Pulmonary artery endothelial cell (primary cell): ENCODE results near the gene SLC46A2. TPM values are rescaled to one million over a fixed set of nuclear protein-coding genes. Genes with fewer than 3 reads are reported as not detected.

Experiments used
- DNase-seq: peaks from one replicate; pipeline ENCODE4 v3.0.0-alpha.2; 2011; ENCODE audit warnings: low read depth, low spot score
- total RNA-seq: library from RNA; depleted of rRNA; stranded (reverse); fragments of >200 nt; gene quantifications from 2 replicates; pipeline ENCODE4 v1.2.3, GENCODE V29; 2014

SLC46A2 gene
- total RNA-seq, 1 donor from 2014 or later = not detected

DNA sequence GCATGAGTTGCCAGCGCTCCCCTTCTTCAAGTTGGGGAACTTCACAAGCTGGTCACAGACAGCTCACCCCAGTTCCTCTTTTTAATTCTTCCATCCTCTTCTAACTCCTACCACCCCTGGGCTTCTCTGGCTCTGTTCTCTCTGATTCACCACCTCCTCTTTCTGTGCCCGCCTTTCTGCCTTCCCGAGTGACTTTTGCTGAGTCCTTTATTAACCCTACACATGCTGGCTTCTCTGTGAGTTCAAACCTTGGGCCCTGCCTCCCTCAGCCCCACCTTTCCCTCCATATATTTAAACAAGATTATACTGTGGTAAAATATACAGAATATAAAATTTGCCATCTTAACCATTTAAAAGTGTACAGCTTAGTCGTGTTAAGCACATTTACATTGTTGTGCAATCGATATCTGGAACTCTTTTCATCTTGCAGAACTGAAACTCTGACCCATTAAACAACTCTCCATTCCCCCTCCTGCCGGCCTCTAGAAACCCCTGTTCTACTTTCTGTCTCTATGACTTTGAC lies 32.0 kb downstream of the SLC46A2 start:
- DNase-seq = no peak

DNA sequence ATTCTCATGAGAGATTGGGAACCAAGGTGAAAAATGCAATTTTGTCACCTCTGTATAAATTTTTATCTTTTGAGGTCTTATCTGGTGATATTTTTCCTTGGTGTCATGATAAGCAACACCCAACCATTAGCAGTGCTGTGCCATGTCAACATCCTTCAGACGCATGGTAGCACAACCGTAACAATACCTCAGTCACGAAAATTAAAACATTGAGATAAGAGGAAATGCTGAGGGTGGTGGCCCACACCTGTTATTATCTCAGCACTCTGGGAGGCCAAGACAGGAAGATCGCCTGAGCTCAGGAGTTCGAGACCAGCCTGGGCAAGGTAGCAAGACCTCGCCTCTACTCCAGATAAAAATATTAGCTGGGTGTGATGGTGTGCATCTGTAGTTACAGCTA lies 32.7 kb downstream of the SLC46A2 start:
- no peak for DNase-seq

DNA sequence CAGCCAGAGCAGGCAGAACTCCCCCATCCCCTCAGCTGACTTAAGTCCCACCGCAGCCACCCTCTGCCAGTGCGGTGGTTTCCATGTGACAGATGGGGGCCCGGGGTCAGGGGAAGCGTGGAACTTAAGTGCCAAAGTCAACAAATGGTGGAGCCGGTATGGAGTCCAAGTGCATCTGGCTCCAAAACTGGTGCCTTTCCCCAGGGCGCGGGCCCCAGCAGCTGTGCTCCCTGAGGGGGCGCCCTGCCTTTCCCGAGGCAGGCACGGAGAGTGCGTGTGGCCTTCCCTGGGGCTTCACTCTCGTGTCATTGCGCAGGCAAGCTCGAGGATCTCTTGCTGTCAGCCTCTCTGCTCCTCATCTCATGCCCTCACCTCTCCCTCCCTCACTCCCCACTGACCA lies 33.8 kb downstream of the SLC46A2 start:
- DNase-seq = no peak

GRCh38 chr9:112856200-112856599 lies 34.5 kb downstream of the SLC46A2 start:
- DNase-seq = no peak

DNA sequence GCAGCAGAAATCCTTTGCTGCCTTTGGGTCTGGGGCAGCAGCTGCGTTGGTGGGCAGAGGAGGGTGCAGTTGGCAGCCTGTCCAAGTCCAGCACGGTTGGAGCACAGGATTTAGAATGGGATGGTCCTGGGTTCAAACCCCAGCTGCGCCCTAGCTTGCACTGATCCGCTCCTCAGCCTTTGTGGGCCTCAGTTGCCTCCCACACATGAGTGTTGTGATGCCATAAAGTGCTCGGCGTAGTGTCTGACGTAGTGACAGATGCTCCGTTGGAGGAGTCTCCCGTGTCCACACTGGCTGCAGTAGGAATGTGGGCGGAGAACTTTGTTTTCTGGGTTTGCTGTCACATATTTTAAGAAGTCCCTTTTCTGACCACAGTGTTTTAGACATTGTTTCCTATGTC lies 36.0 kb downstream of the SLC46A2 start:
- no peak for DNase-seq

DNA sequence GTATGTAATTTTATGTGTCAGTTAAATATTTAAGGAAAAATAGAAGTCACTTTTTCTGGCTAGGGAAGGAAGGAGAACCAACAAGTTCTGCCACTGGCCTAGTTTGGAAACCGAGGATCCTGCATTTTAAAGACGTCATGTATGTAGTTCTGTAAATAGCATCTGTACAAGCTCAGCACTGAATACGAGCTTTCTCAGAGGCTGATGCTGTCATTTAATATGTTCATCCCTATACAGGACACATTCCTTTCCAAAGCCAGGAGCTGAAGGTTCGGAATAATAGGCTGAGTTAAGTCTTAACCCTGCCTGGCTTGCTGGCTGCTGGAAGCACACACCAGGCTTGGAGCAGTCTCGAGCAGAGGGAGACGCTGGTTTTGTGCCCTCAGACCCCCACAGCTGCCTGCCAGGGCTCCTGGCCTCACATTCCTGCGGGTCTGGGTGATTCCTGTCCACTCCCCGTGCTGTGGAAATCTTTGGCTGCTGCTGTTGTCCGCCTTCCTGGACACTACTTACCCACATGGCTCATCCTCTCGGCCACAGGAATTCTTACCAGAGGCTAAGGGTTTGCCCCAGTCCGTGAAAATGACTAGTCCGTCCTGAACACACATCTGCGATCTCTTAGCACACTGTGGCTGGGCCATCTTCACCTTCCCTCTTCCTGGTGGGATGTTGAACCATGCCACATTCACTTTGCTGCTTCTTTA lies 36.6 kb downstream of the SLC46A2 start:
- DNase-seq = no peak

GRCh38 chr9:112852741-112853504 lies 37.8 kb downstream of the SLC46A2 start:
- DNase-seq = no peak

DNA sequence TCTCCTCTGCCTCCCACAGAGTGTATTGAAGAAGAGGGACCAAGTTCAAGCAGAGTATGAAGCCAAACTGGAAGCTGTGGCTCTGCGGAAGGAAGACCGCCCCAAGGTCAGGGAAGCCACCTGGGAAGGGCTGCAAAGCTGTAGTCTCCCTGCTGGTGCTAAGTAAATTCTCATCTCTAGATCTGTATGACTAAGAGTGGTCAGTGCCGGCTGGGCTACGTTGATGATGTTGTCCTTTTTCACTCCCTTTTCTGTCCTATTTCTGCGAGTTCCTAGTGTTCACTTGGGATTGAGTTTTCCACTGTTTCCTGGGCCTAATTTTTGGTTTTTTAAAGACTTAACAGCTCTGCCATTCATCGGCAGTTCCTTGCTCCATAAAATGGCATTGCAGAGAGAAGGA lies 39.8 kb downstream of the SLC46A2 start:
- DNase-seq = no peak

DNA sequence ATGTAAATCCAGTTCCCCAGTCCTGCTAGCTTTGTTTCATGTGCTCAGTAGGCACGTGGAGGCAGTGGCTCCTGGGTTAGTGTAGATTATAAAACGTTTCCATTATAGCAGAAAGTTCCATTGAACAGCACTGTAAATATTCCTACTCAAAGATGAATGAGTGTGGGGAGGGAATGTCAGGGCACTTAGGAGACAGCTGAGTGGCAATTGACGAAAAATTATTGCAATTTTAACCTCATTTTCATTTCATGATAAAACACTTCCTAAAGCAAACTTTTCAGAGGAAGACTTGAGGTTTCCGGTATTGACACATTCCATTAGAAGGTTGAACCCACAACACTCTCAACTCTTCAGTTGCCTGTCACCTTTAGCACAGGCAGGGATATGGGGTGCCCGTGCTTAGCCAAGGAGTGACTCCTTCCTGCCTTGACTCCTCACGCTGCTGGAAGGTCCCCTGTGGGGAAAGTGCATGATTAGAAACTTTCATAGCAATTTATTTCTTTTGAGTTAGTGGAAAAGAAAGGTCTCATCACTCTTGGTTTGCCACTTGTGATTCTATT lies 41.2 kb downstream of the SLC46A2 start:
- DNase-seq = no peak

DNA sequence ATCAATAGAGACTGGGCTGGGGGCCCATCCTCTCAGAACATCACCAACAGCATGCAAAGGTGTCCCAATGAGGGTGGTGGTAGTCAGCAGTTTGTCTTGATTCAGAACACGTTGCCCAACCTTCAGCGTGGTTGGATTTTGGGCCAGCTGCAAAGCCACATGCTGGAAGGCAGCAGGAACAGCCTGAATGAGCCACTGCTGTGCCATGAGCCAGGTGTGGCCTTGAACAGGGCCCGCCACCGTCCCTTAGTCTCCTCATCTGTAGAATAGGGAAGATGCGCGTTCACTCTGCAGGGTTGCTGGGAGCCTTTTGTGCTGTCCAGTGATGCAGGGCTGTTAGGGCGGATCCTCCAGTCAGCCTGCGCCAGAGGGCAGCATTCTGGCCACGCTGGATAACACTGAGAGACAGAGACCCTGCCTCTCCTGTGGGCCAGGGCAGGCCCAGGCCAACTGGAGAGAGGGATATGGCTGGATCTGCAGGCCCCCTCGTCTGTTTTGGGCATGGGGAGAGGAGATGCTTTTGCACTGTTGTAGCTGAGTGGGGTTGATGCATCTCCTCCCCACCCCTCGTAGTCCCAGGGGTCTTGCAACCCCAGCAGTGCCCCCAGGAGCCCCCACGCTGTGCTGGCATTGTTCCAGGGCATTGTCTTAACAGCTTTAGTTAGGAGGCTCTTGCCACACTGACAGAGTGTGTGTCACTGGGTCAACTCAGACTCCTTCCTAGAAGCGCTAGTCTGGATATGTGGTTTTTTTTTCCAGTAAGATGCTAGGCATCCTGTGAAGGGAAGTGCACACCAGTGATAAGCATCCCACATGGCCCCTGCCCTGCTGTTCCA lies 42.1 kb downstream of the SLC46A2 start:
- DNase-seq = no peak

DNA sequence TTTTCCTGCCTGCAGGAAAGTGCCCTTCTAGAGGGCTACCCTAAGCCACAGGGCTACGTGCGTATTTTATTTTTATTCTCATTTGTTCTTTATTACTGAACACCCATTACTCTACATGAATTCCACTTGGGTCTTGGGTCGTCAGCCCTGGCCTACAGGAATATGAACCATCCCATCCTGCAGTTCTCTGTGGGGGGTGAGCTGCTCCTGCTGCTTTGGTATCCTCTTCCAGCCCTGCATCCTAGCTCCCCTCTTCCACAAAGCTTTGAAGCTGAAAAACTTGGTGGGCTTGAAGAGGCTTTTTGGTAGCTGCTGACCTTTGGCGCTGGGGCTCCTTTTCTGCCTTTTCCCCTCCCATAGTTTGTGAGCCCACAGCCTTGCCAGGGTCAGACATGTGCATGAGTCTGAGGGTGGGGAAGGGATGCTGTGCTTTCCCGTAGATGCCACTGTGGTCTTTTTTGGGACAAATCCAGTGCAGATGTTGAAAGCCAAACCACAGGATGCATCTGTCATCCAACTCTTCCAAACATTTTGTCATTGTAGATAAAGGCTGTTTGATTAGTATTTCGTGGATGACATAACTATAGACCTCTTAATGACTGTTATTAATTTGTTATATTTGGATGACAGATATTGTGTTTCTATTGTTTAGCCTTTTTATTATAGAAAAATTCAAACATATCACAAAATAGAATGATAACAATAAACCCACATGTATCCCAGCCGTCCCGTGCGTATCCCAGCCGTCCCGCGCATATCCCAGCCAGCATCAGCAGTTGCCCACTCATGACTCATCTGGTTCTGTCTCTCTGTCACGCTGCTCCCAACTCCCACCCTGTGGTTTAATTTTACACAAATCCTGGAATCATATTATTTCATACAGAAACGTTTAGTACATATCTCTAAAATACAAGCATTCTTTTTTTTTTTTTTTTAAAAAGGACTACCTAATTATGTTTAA lies 43.9 kb downstream of the SLC46A2 start:
- DNase-seq = no peak

DNA sequence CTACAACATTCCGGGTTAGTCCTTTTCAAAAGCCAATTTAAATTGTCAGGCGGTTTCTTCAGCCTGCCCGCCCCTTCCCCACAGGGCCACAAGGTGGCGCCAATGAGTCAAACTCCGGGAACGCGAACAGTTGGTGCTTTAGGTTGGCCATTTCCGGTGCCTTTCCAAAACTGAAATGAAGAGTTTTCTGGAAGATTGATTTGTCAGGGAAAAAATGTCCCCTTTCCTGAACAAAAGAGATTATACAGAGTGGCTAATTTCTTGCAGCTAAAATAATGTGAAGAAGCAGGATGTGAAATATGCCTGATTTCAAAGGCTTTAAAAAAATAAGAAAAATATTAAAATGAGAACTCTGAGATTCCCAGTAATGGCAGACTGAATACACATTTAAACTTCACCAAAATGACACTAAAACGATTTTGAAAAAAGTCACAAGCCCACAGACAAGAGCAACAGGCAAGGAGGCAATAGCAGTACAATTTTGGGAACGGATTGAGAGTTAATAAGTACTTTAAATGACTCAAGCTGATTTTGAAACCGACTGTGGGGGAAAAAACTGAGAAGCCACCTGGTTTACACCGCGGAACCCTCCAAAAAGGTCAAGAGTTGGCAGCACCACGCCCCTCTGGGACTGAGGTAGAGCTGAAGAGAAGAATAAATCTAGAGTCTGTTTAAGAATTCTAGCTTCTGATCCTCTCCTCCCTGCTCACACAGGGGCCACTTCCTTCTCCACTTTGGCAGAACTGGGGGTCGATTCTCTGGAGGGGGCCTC lies 45.7 kb downstream of the SLC46A2 start:
- DNase-seq = no peak

GRCh38 chr9:112842555-112842954 lies 48.1 kb downstream of the SLC46A2 start:
- no peak for DNase-seq

- DNase-seq = no peak
Observed at GRCh38 chr9:112841261-112841660, 49.4 kb downstream of the SLC46A2 start.

DNA sequence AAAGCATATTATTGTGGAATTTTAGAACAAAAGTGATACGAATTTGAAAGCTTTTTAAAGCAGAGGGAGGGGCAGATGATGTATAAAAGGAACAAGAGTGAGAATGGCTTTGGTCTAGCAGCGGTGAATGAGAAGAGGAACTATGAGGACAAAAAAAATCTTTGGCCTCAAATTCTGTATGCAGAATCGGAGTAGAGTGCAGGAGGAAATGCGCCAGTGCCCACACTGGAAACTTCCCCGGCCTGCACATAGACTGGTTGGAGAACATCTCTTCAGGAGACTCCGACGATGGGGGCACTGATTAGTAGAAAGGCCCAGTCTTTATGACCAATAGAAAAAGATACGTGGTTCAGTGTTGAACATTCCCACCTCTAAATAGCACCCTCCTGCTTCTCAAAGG lies 51.3 kb downstream of the SLC46A2 start:
- DNase-seq = no peak

DNA sequence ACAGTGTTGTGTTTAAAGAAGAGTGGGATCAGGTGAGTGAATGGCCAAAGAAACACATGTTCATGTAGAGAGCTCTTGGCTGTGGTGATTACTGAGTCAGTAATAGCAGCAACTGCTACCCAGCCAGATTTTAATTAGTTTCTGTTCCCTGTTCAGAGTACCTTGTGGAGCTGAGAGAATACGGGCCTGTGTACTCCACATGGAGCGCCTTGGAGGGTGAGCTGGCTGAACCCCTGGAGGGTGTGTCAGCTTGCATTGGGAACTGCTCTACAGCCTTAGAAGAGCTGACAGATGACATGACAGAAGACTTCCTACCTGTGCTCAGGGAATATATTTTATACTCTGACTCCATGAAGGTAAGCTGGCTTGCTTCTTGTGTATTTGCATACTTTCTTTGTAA lies 52.3 kb downstream of the SLC46A2 start:
- no peak for DNase-seq

GRCh38 chr9:112836394-112836793 lies 54.3 kb downstream of the SLC46A2 start:
- DNase-seq = no peak

- DNase-seq = no peak
Observed at GRCh38 chr9:112833081-112833480, 57.6 kb downstream of the SLC46A2 start.

DNA sequence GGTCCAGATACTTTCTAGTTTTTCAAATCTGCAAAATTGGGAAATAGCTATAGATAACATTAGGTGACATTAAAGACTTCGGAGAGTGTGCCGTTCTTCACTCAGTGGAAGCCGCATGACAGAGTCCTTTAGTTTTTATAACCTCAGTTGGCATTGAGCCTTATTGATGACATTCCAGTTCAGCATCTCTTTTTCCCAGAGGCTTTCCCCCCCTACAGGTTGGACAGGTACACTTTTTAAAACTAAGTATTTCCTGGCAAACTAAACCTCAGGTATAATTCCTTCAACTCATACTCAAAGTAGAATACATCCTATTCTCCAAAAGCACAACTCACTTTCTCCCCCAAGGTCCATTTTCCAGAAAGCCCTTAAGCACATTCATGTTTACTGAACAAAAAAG lies 58.7 kb downstream of the SLC46A2 start:
- DNase-seq = no peak
